Stomach smooth muscle (tissue), 2 donors: Measurements from ENCODE around the gene BYSL.

Source experiments
- H3K27ac ChIP-seq: one replicate; pipeline ENCODE4 v1.7.0; 2013; ENCODE audit warnings: mild to moderate bottlenecking, low read length, inconsistent platforms
- H3K27me3 ChIP-seq, 2 donors: one replicate each; pipeline ENCODE4 v1.7.0; 2013; ENCODE audit warnings: low read length in 2 of 2; ENCODE audit not compliant: insufficient read depth in 2 of 2, control insufficient read depth in 1 of 2
- H3K36me3 ChIP-seq, 2 donors: one replicate each; pipeline ENCODE4 v1.7.0; 2013; ENCODE audit warnings: low read length in 2 of 2; ENCODE audit not compliant: control insufficient read depth in 2 of 2, insufficient read depth in 2 of 2
- H3K4me1 ChIP-seq: one replicate; pipeline ENCODE4 v1.7.0; 2013; ENCODE audit warnings: low read length; ENCODE audit not compliant: control insufficient read depth, insufficient read depth
- H3K4me3 ChIP-seq, 2 donors: one replicate each; pipeline ENCODE4 v1.7.0; 2013; ENCODE audit warnings: low read length in 2 of 2
- H3K9ac ChIP-seq, 2 donors: one replicate each; pipeline ENCODE4 v1.7.0; 2013; ENCODE audit warnings: low read length in 2 of 2, mild to moderate bottlenecking in 1 of 2
- H3K9me3 ChIP-seq, 2 donors: one replicate each; pipeline ENCODE4 v1.7.0; 2013; ENCODE audit warnings: low read length in 2 of 2; ENCODE audit not compliant: control insufficient read depth in 2 of 2
- donor health status: healthy.
- donor health status: Pancreatic carcinoma.

BYSL gene

GRCh38 chr6:41976794-41977484, 55.6 kb downstream of the BYSL start:
- Histone ChIP-seq H3K4me1 (no peaks in the 10 kb centered on the region), H3K36me3 (no peaks in the 10 kb centered on the region)

More at GRCh38 chr6:41976794-41977484, 55.6 kb downstream of the BYSL start:
- H3K27me3 ChIP-seq = no peaks in the 10 kb centered on the region
- H3K9me3 ChIP-seq = no peaks in the 10 kb centered on the region
- no peak overlapping the region for H3K4me3 ChIP-seq
- no peak overlapping the region for H3K27ac ChIP-seq
- no peak overlapping the region for H3K9ac ChIP-seq
